ENCODE results near the gene CWH43.
"Not testable (repeated sequence)": the region's sequence is repeated elsewhere in the genome, so short reads cannot be mapped to it uniquely, and the experiment has no call there.

Gene CWH43

GRCh38 chr4:49097071-49097470 lies 111.0 kb downstream of the CWH43 start:
- H2BK15ac ChIP-seq (ENCODE audit: low read length); DNase-seq (ENCODE audit: low spot score); H3K4ac ChIP-seq (ENCODE audit: low read length); H3K9ac ChIP-seq (ENCODE audit: low read depth, low read length, poor library complexity); H2AFZ ChIP-seq (ENCODE audit: low read length); H3K14ac ChIP-seq (ENCODE audit: low read length); H4K91ac ChIP-seq (ENCODE audit: low read depth, low read length, poor library complexity); H3K4me2 ChIP-seq (ENCODE audit: insufficient read depth, low read length, poor library complexity, severe bottlenecking); H3K18ac ChIP-seq (ENCODE audit: low read length); H2BK5ac ChIP-seq (ENCODE audit: low read length); H2BK120ac ChIP-seq (ENCODE audit: low read depth, low read length); H3K36me3 ChIP-seq (replicated peaks in 1 of 2; ENCODE audit: control insufficient read depth in 2 of 2, insufficient read depth in 2 of 2, low read length in 2 of 2); H4K8ac ChIP-seq (ENCODE audit: low read depth, low read length); H3K79me1 ChIP-seq (ENCODE audit: low read depth, low read length); H2BK12ac ChIP-seq (ENCODE audit: low read length); H3K23ac ChIP-seq (ENCODE audit: low read depth, low read length, poor library complexity); H3K4me1 ChIP-seq (ENCODE audit: control insufficient read depth in 2 of 2, insufficient read depth in 1 of 2, low read depth in 1 of 2, low read length in 2 of 2); H3K4me3 ChIP-seq (ENCODE audit: low read length in 2 of 2); H2AK5ac ChIP-seq (ENCODE audit: low read depth, low read length); H3K27ac ChIP-seq (replicated peaks; ENCODE audit: low read length); H3K27me3 ChIP-seq (ENCODE audit: control insufficient read depth in 3 of 3, insufficient read depth in 3 of 3, low read depth in 1 of 3, low read length in 3 of 3): not testable (repeated sequence)
- WGBS, 2 donors (ENCODE audit: extremely low coverage in 2 of 2, insufficient read length in 2 of 2, insufficient replicate concordance in 1 of 2), result 100% methylated on average over 2 to 4 of the region's 9 CpGs
- peaks cover 9 to 20% of the 10 kb centered on the region in 2 donors for H3K9me3 ChIP-seq (replicated peaks in 1 of 2; ENCODE audit: control insufficient read depth in 2 of 2, insufficient read depth in 1 of 2, low read depth in 1 of 2, low read length in 2 of 2)

GRCh38 chr4:49097505-49097904 lies 111.4 kb downstream of the CWH43 start:
- not testable (repeated sequence) for H2AK5ac ChIP-seq (ENCODE audit: low read depth, low read length); H3K4me2 ChIP-seq (ENCODE audit: insufficient read depth, low read length, poor library complexity, severe bottlenecking); H4K91ac ChIP-seq (ENCODE audit: low read depth, low read length, poor library complexity); H3K4me1 ChIP-seq (ENCODE audit: control insufficient read depth in 2 of 2, insufficient read depth in 1 of 2, low read depth in 1 of 2, low read length in 2 of 2); H2BK12ac ChIP-seq (ENCODE audit: low read length); H2BK120ac ChIP-seq (ENCODE audit: low read depth, low read length); H3K79me1 ChIP-seq (ENCODE audit: low read depth, low read length); H2AFZ ChIP-seq (ENCODE audit: low read length); H3K36me3 ChIP-seq (replicated peaks in 1 of 2; ENCODE audit: control insufficient read depth in 2 of 2, insufficient read depth in 2 of 2, low read length in 2 of 2); H3K9ac ChIP-seq (ENCODE audit: low read depth, low read length, poor library complexity); H3K4ac ChIP-seq (ENCODE audit: low read length); H3K18ac ChIP-seq (ENCODE audit: low read length); H3K23ac ChIP-seq (ENCODE audit: low read depth, low read length, poor library complexity); H3K27ac ChIP-seq (replicated peaks; ENCODE audit: low read length); H3K27me3 ChIP-seq (ENCODE audit: control insufficient read depth in 3 of 3, insufficient read depth in 3 of 3, low read depth in 1 of 3, low read length in 3 of 3); DNase-seq (ENCODE audit: low spot score); H2BK5ac ChIP-seq (ENCODE audit: low read length); H3K14ac ChIP-seq (ENCODE audit: low read length); H4K8ac ChIP-seq (ENCODE audit: low read depth, low read length); H3K4me3 ChIP-seq (ENCODE audit: low read length in 2 of 2); H2BK15ac ChIP-seq (ENCODE audit: low read length)
- WGBS, 2 donors (ENCODE audit: extremely low coverage in 2 of 2, insufficient read length in 2 of 2, insufficient replicate concordance in 1 of 2), result 100% methylated on average over 4 to 6 of the region's 11 CpGs
- H3K9me3 ChIP-seq (replicated peaks in 1 of 2; ENCODE audit: control insufficient read depth in 2 of 2, insufficient read depth in 1 of 2, low read depth in 1 of 2, low read length in 2 of 2), result peaks cover 4 to 19% of the 10 kb centered on the region in 2 donors

GRCh38 chr4:49098034-49098759 lies 112.1 kb downstream of the CWH43 start:
- H2BK5ac ChIP-seq (ENCODE audit: low read length); H4K8ac ChIP-seq (ENCODE audit: low read depth, low read length); H2AK5ac ChIP-seq (ENCODE audit: low read depth, low read length); H4K91ac ChIP-seq (ENCODE audit: low read depth, low read length, poor library complexity); H3K36me3 ChIP-seq (replicated peaks in 1 of 2; ENCODE audit: control insufficient read depth in 2 of 2, insufficient read depth in 2 of 2, low read length in 2 of 2); H3K14ac ChIP-seq (ENCODE audit: low read length); H2BK12ac ChIP-seq (ENCODE audit: low read length); H2AFZ ChIP-seq (ENCODE audit: low read length); H3K4ac ChIP-seq (ENCODE audit: low read length); H3K4me2 ChIP-seq (ENCODE audit: insufficient read depth, low read length, poor library complexity, severe bottlenecking); H3K4me1 ChIP-seq (ENCODE audit: control insufficient read depth in 2 of 2, insufficient read depth in 1 of 2, low read depth in 1 of 2, low read length in 2 of 2); H3K4me3 ChIP-seq (ENCODE audit: low read length in 2 of 2); H2BK120ac ChIP-seq (ENCODE audit: low read depth, low read length); H3K9ac ChIP-seq (ENCODE audit: low read depth, low read length, poor library complexity); H3K27ac ChIP-seq (replicated peaks; ENCODE audit: low read length); DNase-seq (ENCODE audit: low spot score); H3K18ac ChIP-seq (ENCODE audit: low read length); H3K27me3 ChIP-seq (ENCODE audit: control insufficient read depth in 3 of 3, insufficient read depth in 3 of 3, low read depth in 1 of 3, low read length in 3 of 3); H3K23ac ChIP-seq (ENCODE audit: low read depth, low read length, poor library complexity); H3K79me1 ChIP-seq (ENCODE audit: low read depth, low read length); H2BK15ac ChIP-seq (ENCODE audit: low read length): not testable (repeated sequence)
- WGBS, 2 donors (ENCODE audit: extremely low coverage in 2 of 2, insufficient read length in 2 of 2, insufficient replicate concordance in 1 of 2), result 100% methylated on average over 3 to 8 of the region's 14 CpGs
- H3K9me3 ChIP-seq (replicated peaks in 1 of 2; ENCODE audit: control insufficient read depth in 2 of 2, insufficient read depth in 1 of 2, low read depth in 1 of 2, low read length in 2 of 2), result peaks cover 4 to 18% of the 10 kb centered on the region in 2 donors

GRCh38 chr4:49099831-49100444 lies 113.9 kb downstream of the CWH43 start:
- H2BK120ac ChIP-seq (ENCODE audit: low read depth, low read length); H4K8ac ChIP-seq (ENCODE audit: low read depth, low read length); H3K4me3 ChIP-seq (ENCODE audit: low read length in 2 of 2); H3K18ac ChIP-seq (ENCODE audit: low read length); H3K9ac ChIP-seq (ENCODE audit: low read depth, low read length, poor library complexity); H3K27me3 ChIP-seq (ENCODE audit: control insufficient read depth in 3 of 3, insufficient read depth in 3 of 3, low read depth in 1 of 3, low read length in 3 of 3); H3K36me3 ChIP-seq (replicated peaks in 1 of 2; ENCODE audit: control insufficient read depth in 2 of 2, insufficient read depth in 2 of 2, low read length in 2 of 2); H3K4me1 ChIP-seq (ENCODE audit: control insufficient read depth in 2 of 2, insufficient read depth in 1 of 2, low read depth in 1 of 2, low read length in 2 of 2); H2AK5ac ChIP-seq (ENCODE audit: low read depth, low read length); H3K27ac ChIP-seq (replicated peaks; ENCODE audit: low read length); H2BK15ac ChIP-seq (ENCODE audit: low read length); DNase-seq (ENCODE audit: low spot score); H2AFZ ChIP-seq (ENCODE audit: low read length); H2BK5ac ChIP-seq (ENCODE audit: low read length); H3K23ac ChIP-seq (ENCODE audit: low read depth, low read length, poor library complexity); H3K79me1 ChIP-seq (ENCODE audit: low read depth, low read length); H4K91ac ChIP-seq (ENCODE audit: low read depth, low read length, poor library complexity); H3K14ac ChIP-seq (ENCODE audit: low read length); H3K4ac ChIP-seq (ENCODE audit: low read length); H2BK12ac ChIP-seq (ENCODE audit: low read length); H3K4me2 ChIP-seq (ENCODE audit: insufficient read depth, low read length, poor library complexity, severe bottlenecking): not testable (repeated sequence)
- WGBS, 2 donors (ENCODE audit: extremely low coverage in 2 of 2, insufficient read length in 2 of 2, insufficient replicate concordance in 1 of 2), result 99 to 100% methylated on average over 2 to 3 of the region's 16 CpGs
- peaks cover 4 to 27% of the 10 kb centered on the region in 2 donors for H3K9me3 ChIP-seq (replicated peaks in 1 of 2; ENCODE audit: control insufficient read depth in 2 of 2, insufficient read depth in 1 of 2, low read depth in 1 of 2, low read length in 2 of 2)
